Astrocyte (in vitro differentiated cells and primary cell): ENCODE measurements around the gene CYB5B. TPM values are rescaled to one million over a fixed set of nuclear protein-coding genes. Genes with fewer than 3 reads are reported as not detected.
A peak's percentile ranks its signal among the peaks of the same experiment; 100 is the strongest.

Experiments used
- DNase-seq: peaks from one replicate; pipeline ENCODE4 v3.0.0-alpha.2; 2010; ENCODE audit warnings: low read depth
- FAIRE-seq: peaks from 2 replicates; lab custom pipeline; 2011; peaks lifted over from hg19 to GRCh38; lab: Jason Lieb, UNC
- H2AFZ ChIP-seq: 2 replicates; pipeline ENCODE4 v1.6.0; 2012; ENCODE audit warnings: low read depth, low read length, inconsistent platforms
- H3K27ac ChIP-seq: 2 replicates; pipeline ENCODE4 v1.5.1; 2011; ENCODE audit warnings: low read depth, low read length, inconsistent platforms
- H3K27me3 ChIP-seq: 2 replicates; pipeline ENCODE4 v1.6.0; 2011; ENCODE audit warnings: low read length, inconsistent platforms; ENCODE audit not compliant: insufficient read depth
- H3K36me3 ChIP-seq: 2 replicates; pipeline ENCODE4 v1.5.1; 2011; ENCODE audit warnings: low read length, inconsistent platforms; ENCODE audit not compliant: insufficient read depth
- H3K4me1 ChIP-seq: 2 replicates; pipeline ENCODE4 v1.5.1; 2011; ENCODE audit warnings: low read length, inconsistent platforms; ENCODE audit not compliant: insufficient read depth
- H3K4me2 ChIP-seq: 2 replicates; pipeline ENCODE4 v1.6.0; 2012; ENCODE audit warnings: low read length, inconsistent platforms
- H3K4me3 ChIP-seq: 2 replicates; pipeline ENCODE4 v1.5.1; 2011; ENCODE audit warnings: low read depth, mild to moderate bottlenecking, low read length, inconsistent platforms; ENCODE audit not compliant: insufficient read depth
- H3K79me2 ChIP-seq: 2 replicates; pipeline ENCODE4 v1.6.0; 2012; ENCODE audit warnings: mild to moderate bottlenecking, low read length, inconsistent platforms; ENCODE audit not compliant: insufficient read depth
- H3K9ac ChIP-seq: 2 replicates; pipeline ENCODE4 v1.6.0; 2012; ENCODE audit warnings: mild to moderate bottlenecking, low read length, inconsistent platforms
- H3K9me3 ChIP-seq: 2 replicates; pipeline ENCODE4 v1.5.1; 2012; ENCODE audit warnings: low read depth, mild to moderate bottlenecking, low read length, inconsistent platforms; ENCODE audit not compliant: insufficient read depth
- H4K20me1 ChIP-seq: 2 replicates; pipeline ENCODE4 v1.6.0; 2012; ENCODE audit warnings: low read length, inconsistent platforms; ENCODE audit not compliant: insufficient read depth
- H3K27ac Mint-ChIP-seq: one replicate; pipeline ENCODE4 v1.8.0; 2021; ENCODE audit warnings: mild to moderate bottlenecking, mixed read lengths; ENCODE audit not compliant: unreplicated experiment
- H3K27me3 Mint-ChIP-seq: one replicate; pipeline ENCODE4 v1.8.0; 2021; ENCODE audit warnings: low read depth, mixed read lengths; ENCODE audit not compliant: unreplicated experiment
- H3K36me3 Mint-ChIP-seq: one replicate; pipeline ENCODE4 v1.8.0; 2021; ENCODE audit warnings: low read depth, mixed read lengths; ENCODE audit not compliant: unreplicated experiment
- H3K4me1 Mint-ChIP-seq: one replicate; pipeline ENCODE4 v1.8.0; 2021; ENCODE audit warnings: low read depth, mixed read lengths; ENCODE audit not compliant: unreplicated experiment
- H3K4me3 Mint-ChIP-seq: one replicate; pipeline ENCODE4 v1.8.0; 2021; ENCODE audit warnings: mild to moderate bottlenecking, moderate library complexity, mixed read lengths; ENCODE audit not compliant: unreplicated experiment
- H3K9me3 Mint-ChIP-seq: one replicate; pipeline ENCODE4 v1.8.0; 2021; ENCODE audit warnings: mild to moderate bottlenecking, mixed read lengths; ENCODE audit not compliant: unreplicated experiment
- CTCF ChIP-seq: IDR thresholded peaks from 2 replicates; pipeline ENCODE4 v1.5.1; 2011; ENCODE audit warnings: low read depth, mild to moderate bottlenecking, inconsistent platforms, low read length, moderate library complexity; ENCODE audit not compliant: insufficient read depth
- EZH2 ChIP-seq: IDR thresholded peaks from 2 replicates; pipeline ENCODE4 v1.6.1; 2012; ENCODE audit warnings: mild to moderate bottlenecking, low read length, inconsistent platforms; ENCODE audit not compliant: insufficient read depth
- total RNA-seq: library from RNA; stranded (reverse); gene quantifications from 2 replicates; pipeline ENCODE4 v1.2.1, GENCODE V29; 2021

Gene CYB5B
- total RNA-seq, 1 donor from 2014 or later, result 149 TPM

DNA sequence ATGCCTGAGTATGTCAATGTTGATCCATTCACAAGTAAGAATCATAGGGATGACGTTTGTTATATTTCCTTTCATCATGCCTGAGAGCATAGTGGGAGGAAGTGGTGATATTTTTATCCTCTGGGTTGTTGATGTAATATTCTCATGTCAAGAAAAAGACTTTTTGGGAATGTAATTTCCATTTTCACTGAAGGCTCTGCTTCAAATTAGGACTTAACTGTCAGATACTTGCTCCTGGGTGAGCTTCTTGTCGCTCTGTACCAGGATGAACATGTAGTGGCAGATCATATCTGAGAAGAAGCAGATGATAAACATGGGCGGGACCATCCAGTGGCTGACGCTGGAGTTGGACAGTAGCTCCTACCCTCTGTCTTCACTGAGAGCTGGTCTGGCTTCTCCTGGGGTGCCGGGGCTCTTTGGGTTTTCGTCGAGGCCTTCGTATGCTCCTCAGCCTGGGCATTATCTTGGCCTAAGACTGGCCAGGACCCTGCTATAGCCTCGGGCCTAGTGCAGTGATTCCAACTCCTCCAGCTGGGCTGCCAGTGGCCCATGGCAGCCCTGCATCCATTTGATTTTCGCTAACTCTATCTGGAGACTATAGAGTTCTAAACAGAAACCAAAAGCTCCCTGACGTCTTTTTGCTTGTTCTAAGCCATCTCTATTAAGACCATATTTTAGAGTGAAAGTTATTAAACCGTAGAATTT is 19.7 kb downstream of the CYB5B start:
- Mint-ChIP-seq H3K4me3 (no peak overlapping the region), H3K27me3 (no peaks in the 10 kb centered on the region), H3K27ac (peak overlapping the region; percentile 21), H3K4me1 (peaks cover 10% of the 10 kb centered on the region), H3K36me3 (peaks cover 9% of the 10 kb centered on the region), H3K9me3 (no peaks in the 10 kb centered on the region)
- Histone ChIP-seq H3K27me3 (no peaks in the 10 kb centered on the region), H3K4me1 (peaks cover 14% of the 10 kb centered on the region), H3K4me2 (peak overlapping the region; percentile 70), H3K4me3 (no peak overlapping the region), H2AFZ (no peak overlapping the region), H4K20me1 (peaks cover 7% of the 10 kb centered on the region), H3K9me3 (no peaks in the 10 kb centered on the region), H3K36me3 (peaks cover 2% of the 10 kb centered on the region), H3K79me2 (peaks cover 62% of the 10 kb centered on the region), H3K27ac (peak overlapping the region; percentile 31), H3K9ac (no peak overlapping the region)
- TF ChIP-seq EZH2 (no peak), CTCF (no peak)
- no peak for FAIRE-seq
- DNase-seq, result peak; percentile 20

GRCh38 chr16:69444873-69445517 is 20.6 kb downstream of the CYB5B start:
- Histone ChIP-seq H3K79me2 (peaks cover 53% of the 10 kb centered on the region), H3K9me3 (no peaks in the 10 kb centered on the region), H4K20me1 (peaks cover 7% of the 10 kb centered on the region), H3K4me3 (no peak overlapping the region), H3K4me2 (peak overlapping the region; percentile 70), H3K27me3 (no peaks in the 10 kb centered on the region), H2AFZ (no peak overlapping the region), H3K4me1 (peaks cover 14% of the 10 kb centered on the region), H3K9ac (peak overlapping the region; percentile 23), H3K36me3 (peaks cover 2% of the 10 kb centered on the region), H3K27ac (no peak overlapping the region)
- no peaks in the 10 kb centered on the region for H3K9me3 Mint-ChIP-seq
- peaks cover 10% of the 10 kb centered on the region for H3K36me3 Mint-ChIP-seq
- no peaks in the 10 kb centered on the region for H3K27me3 Mint-ChIP-seq
- no peak for DNase-seq
- H3K4me1 Mint-ChIP-seq, result peaks cover 10% of the 10 kb centered on the region
- FAIRE-seq, result no peak
- peak overlapping the region; percentile 23 for H3K27ac Mint-ChIP-seq
- no peak for TF ChIP-seq CTCF
- TF ChIP-seq EZH2, result no peak
- no peak overlapping the region for H3K4me3 Mint-ChIP-seq
